GM12874 (cell line): Measurements from ENCODE around the gene RALGAPA1.

Source experiments
- CTCF ChIP-seq: IDR thresholded peaks from 2 replicates; pipeline ENCODE4 v1.5.1; 2011; ENCODE audit warnings: low read depth, mild to moderate bottlenecking, control low read depth, low read length, moderate library complexity; ENCODE audit not compliant: insufficient read depth

RALGAPA1 gene

GRCh38 chr14:35678403-35679028, 130.6 kb downstream of the RALGAPA1 start:
- TF ChIP-seq CTCF, result no peak

GRCh38 chr14:35669782-35670181, 139.3 kb downstream of the RALGAPA1 start:
- no peak for TF ChIP-seq CTCF

- TF ChIP-seq CTCF, result no peak
Observed at GRCh38 chr14:35666429-35667043, 142.6 kb downstream of the RALGAPA1 start.

GRCh38 chr14:35661875-35662274, 147.2 kb downstream of the RALGAPA1 start:
- TF ChIP-seq CTCF, result no peak

- no peak for TF ChIP-seq CTCF
Observed at GRCh38 chr14:35653045-35653444, 156.1 kb downstream of the RALGAPA1 start.

- no peak for TF ChIP-seq CTCF
Observed at GRCh38 chr14:35643513-35643912, 165.6 kb downstream of the RALGAPA1 start.

GRCh38 chr14:35637851-35638250, 171.2 kb downstream of the RALGAPA1 start:
- TF ChIP-seq CTCF, result no peak
